HEK293 (cell line): ENCODE results near the gene CUEDC1.

Experiments
- AEBP2 ChIP-seq: fragments of 450-650 bp; formaldehyde crosslinking; IDR thresholded peaks from 2 replicates; pipeline ENCODE4 v1.5.1; 2016; ENCODE audit warnings: missing biosample characterization, missing genetic modification characterization, borderline replicate concordance
- BCL11A ChIP-seq: fragments of 450-650 bp; formaldehyde crosslinking; IDR thresholded peaks from 2 replicates; pipeline ENCODE4 v1.5.1; 2016; ENCODE audit warnings: low read depth, missing biosample characterization, missing genetic modification characterization
- HOXD13 ChIP-seq: sonication (generic); formaldehyde crosslinking; IDR thresholded peaks from 2 replicates; pipeline ENCODE4 v1.8.0; 2022; ENCODE audit warnings: missing genetic modification reagents, borderline replicate concordance
- MEIS1 ChIP-seq: sonication (generic); formaldehyde crosslinking; IDR thresholded peaks from 2 replicates; pipeline ENCODE4 v1.8.1; 2022; ENCODE audit warnings: missing genetic modification reagents, mild to moderate bottlenecking, borderline replicate concordance
- MZF1 ChIP-seq: fragments of 450-650 bp; formaldehyde crosslinking; IDR thresholded peaks from 2 replicates; pipeline ENCODE4 v1.5.1; 2017; ENCODE audit warnings: missing biosample characterization, missing genetic modification characterization, borderline replicate concordance
- OSR2 ChIP-seq: fragments of 450-650 bp; formaldehyde crosslinking; IDR thresholded peaks from 2 replicates; pipeline ENCODE4 v1.5.1; 2016; ENCODE audit warnings: missing biosample characterization, missing genetic modification characterization
- SETDB1 ChIP-seq: IDR thresholded peaks from one replicate; pipeline ENCODE4 v1.6.1; 2017; ENCODE audit warnings: mild to moderate bottlenecking, low read length, moderate library complexity, mixed read lengths; ENCODE audit not compliant: insufficient read length
- SP3 ChIP-seq: fragments of 450-650 bp; formaldehyde crosslinking; IDR thresholded peaks from 2 replicates; pipeline ENCODE4 v1.5.1; 2016; ENCODE audit warnings: missing biosample characterization, missing genetic modification characterization
- TCF7L2 ChIP-seq: IDR thresholded peaks from 2 replicates; pipeline ENCODE4 v1.6.1; 2011; ENCODE audit warnings: low read depth, mild to moderate bottlenecking, inconsistent platforms, low read length, moderate library complexity, borderline replicate concordance
- TRIM28 ChIP-seq: IDR thresholded peaks from 2 replicates; pipeline ENCODE4 v1.6.1; 2011; ENCODE audit warnings: low read length, control low read depth, borderline replicate concordance
- ZBTB1 ChIP-seq: fragments of 450-650 bp; formaldehyde crosslinking; IDR thresholded peaks from 2 replicates; pipeline ENCODE4 v1.5.1; 2016; ENCODE audit warnings: missing biosample characterization, missing genetic modification characterization
- ZBTB26 ChIP-seq: fragments of 450-650 bp; formaldehyde crosslinking; optimal IDR thresholded peaks from 2 replicates; pipeline ENCODE3; 2016; ENCODE audit warnings: missing biosample characterization, mild to moderate bottlenecking, missing genetic modification characterization
- ZBTB49 ChIP-seq: fragments of 450-650 bp; formaldehyde crosslinking; IDR thresholded peaks from 2 replicates; pipeline ENCODE4 v1.5.1; 2016; ENCODE audit warnings: missing biosample characterization, missing genetic modification characterization, low read depth
- ZBTB6 ChIP-seq: fragments of 450-650 bp; formaldehyde crosslinking; IDR thresholded peaks from 2 replicates; pipeline ENCODE4 v1.5.1; 2017; ENCODE audit warnings: missing biosample characterization, missing genetic modification characterization
- ZNF121 ChIP-seq: fragments of 450-650 bp; formaldehyde crosslinking; IDR thresholded peaks from 2 replicates; pipeline ENCODE4 v1.5.1; 2016; ENCODE audit warnings: missing biosample characterization, missing genetic modification characterization
- ZNF138 ChIP-seq: fragments of 450-650 bp; formaldehyde crosslinking; IDR thresholded peaks from 2 replicates; pipeline ENCODE4 v1.5.1; 2016; ENCODE audit warnings: missing biosample characterization, missing genetic modification characterization, borderline replicate concordance
- ZNF146 ChIP-seq: fragments of 450-650 bp; formaldehyde crosslinking; IDR thresholded peaks from 2 replicates; pipeline ENCODE4 v1.5.1; 2016; ENCODE audit warnings: missing biosample characterization, missing genetic modification characterization
- ZNF174 ChIP-seq: fragments of 450-650 bp; formaldehyde crosslinking; IDR thresholded peaks from 2 replicates; pipeline ENCODE4 v1.5.0; 2017; ENCODE audit warnings: missing biosample characterization, mild to moderate bottlenecking, missing genetic modification characterization
- ZNF24 ChIP-seq: fragments of 450-650 bp; formaldehyde crosslinking; IDR thresholded peaks from 2 replicates; pipeline ENCODE4 v1.5.1; 2016; ENCODE audit warnings: missing biosample characterization, missing genetic modification characterization
- ZNF266 ChIP-seq: fragments of 450-650 bp; formaldehyde crosslinking; IDR thresholded peaks from 2 replicates; pipeline ENCODE4 v1.5.1; 2016; ENCODE audit warnings: missing biosample characterization, missing genetic modification characterization, low read depth
- ZNF274 ChIP-seq, 2 experiments: fragments of 200-500 bp in 1 of 2; fragments of 450-650 bp in 1 of 2; sonication (Bioruptor generic) in 1 of 2; formaldehyde crosslinking in 1 of 2; IDR thresholded peaks; 2 replicates each; pipeline versions ENCODE4 v1.5.1 to v1.6.1; 2014 to 2016; ENCODE audit warnings: borderline replicate concordance in 1 of 2, inconsistent platforms in 1 of 2, low read length in 1 of 2, missing biosample characterization in 1 of 2, missing genetic modification characterization in 1 of 2
- ZNF280C ChIP-seq: fragments of 450-650 bp; formaldehyde crosslinking; IDR thresholded peaks from 2 replicates; pipeline ENCODE4 v1.5.1; 2016; ENCODE audit warnings: missing biosample characterization, missing genetic modification characterization
- ZNF514 ChIP-seq: fragments of 450-650 bp; formaldehyde crosslinking; IDR thresholded peaks from 2 replicates; pipeline ENCODE4 v1.5.1; 2016; ENCODE audit warnings: missing biosample characterization, missing genetic modification characterization
- ZNF529 ChIP-seq: fragments of 450-650 bp; formaldehyde crosslinking; IDR thresholded peaks from 2 replicates; pipeline ENCODE4 v1.5.1; 2017; ENCODE audit warnings: missing genetic modification characterization, missing biosample characterization; ENCODE audit not compliant: insufficient replicate concordance
- ZNF530 ChIP-seq: fragments of 450-650 bp; formaldehyde crosslinking; IDR thresholded peaks from 2 replicates; pipeline ENCODE4 v1.5.1; 2016; ENCODE audit warnings: low read depth, missing biosample characterization, missing genetic modification characterization
- ZNF549 ChIP-seq: fragments of 450-650 bp; IDR thresholded peaks from 2 replicates; pipeline ENCODE4 v1.5.1; 2018; ENCODE audit warnings: missing biosample characterization, missing genetic modification characterization, mild to moderate bottlenecking, inconsistent platforms, moderate library complexity
- ZNF621 ChIP-seq: fragments of 450-650 bp; formaldehyde crosslinking; IDR thresholded peaks from 2 replicates; pipeline ENCODE4 v1.5.1; 2017; ENCODE audit warnings: missing biosample characterization, missing genetic modification characterization
- ZNF747 ChIP-seq: fragments of 450-650 bp; formaldehyde crosslinking; IDR thresholded peaks from 2 replicates; pipeline ENCODE4 v1.5.1; 2016; ENCODE audit warnings: missing biosample characterization, missing genetic modification characterization
- ZNF830 ChIP-seq: fragments of 450-650 bp; IDR thresholded peaks from 2 replicates; pipeline ENCODE4 v1.5.0; 2018; ENCODE audit warnings: missing biosample characterization, missing genetic modification characterization, low read depth, mild to moderate bottlenecking, moderate library complexity
- ZNF837 ChIP-seq: fragments of 450-650 bp; formaldehyde crosslinking; IDR thresholded peaks from 2 replicates; pipeline ENCODE4 v1.5.1; 2016; ENCODE audit warnings: missing biosample characterization, missing genetic modification characterization
- ZSCAN16 ChIP-seq: fragments of 450-650 bp; formaldehyde crosslinking; IDR thresholded peaks from 2 replicates; pipeline ENCODE4 v1.5.1; 2016; ENCODE audit warnings: missing biosample characterization, missing genetic modification characterization

CUEDC1 gene

GRCh38 chr17:57823469-57824401, 131.5 kb downstream of the CUEDC1 start (continued):
- TF ChIP-seq ZBTB26 (no peak), ZNF837 (tag by site-specific recombination) (no peak), ZNF174 (no peak), ZNF514 (tag by site-specific recombination) (no peak), ZNF146 (tag by site-specific recombination) (no peak), ZNF830 (no peak), ZBTB1 (tag by site-specific recombination) (no peak), BCL11A (no peak), ZNF530 (tag by site-specific recombination) (no peak), AEBP2 (tag by site-specific recombination) (no peak), OSR2 (peak; percentile 46; the same call in 1 of the 2 replicates), TRIM28 (no peak), ZSCAN16 (tag by site-specific recombination) (0 out of 2 replicates have a peak, but pooled peaks have one; percentile 23), HOXD13 (CRISPR knock-in tag) (no peak), ZNF280C (tag by site-specific recombination) (no peak), ZNF274 (IDR thresholded peaks at IDR 0.05; ENCODE audit: low read length) (no peak), ZNF274 (tag by site-specific recombination; IDR thresholded peaks at IDR 0.05; ENCODE audit: borderline replicate concordance) (no peak), TCF7L2 (no peak), ZNF24 (peak; percentile 79; the same call in 1 of the 2 replicates), MEIS1 (CRISPR knock-in tag) (no peak), ZNF747 (no peak), SP3 (no peak), ZNF549 (no peak), ZBTB49 (tag by site-specific recombination) (no peak), MZF1 (tag by site-specific recombination) (no peak), ZNF529 (tag by site-specific recombination) (no peak), SETDB1 (no peak), ZNF138 (tag by site-specific recombination) (no peak), ZNF621 (tag by site-specific recombination) (no peak), ZBTB6 (tag by site-specific recombination) (no peak), ZNF121 (no peak), ZNF266 (no peak)
